Naive thymus-derived CD8-positive, alpha-beta T cell (primary cell): Measurements from ENCODE around the gene FLYWCH2. TPM values are rescaled to one million over a fixed set of nuclear protein-coding genes. Genes with fewer than 3 reads are reported as not detected.

Source experiments
- ATAC-seq, 2 donors: fragments of 150-1000 bp; cut with Tn5 transposase in 1 of 2; sonication (Bioruptor Pico), chemical (Tn5 transposase) in 1 of 2; 1 replicate in 1 of 2; 2 replicates in 1 of 2; pipeline ENCODE4 v1.10.0; 2021; ENCODE audit warnings: mild to moderate bottlenecking in 2 of 2, moderate library complexity in 2 of 2
- POLR2A ChIA-PET: fragments of 350-600 bp; sonication (Branson Sonifier 250); formaldehyde crosslinking; loops from one replicate; lab custom pipeline; 2021; ENCODE audit warnings: antibody characterized with exemption; lab: Charles Lee
- DNase-seq, 10 donors: peaks; one replicate each; pipeline versions ENCODE4 v3.0.0 to v3.0.0-alpha.2; 2020 to 2022
- H3K27ac Mint-ChIP-seq, 10 donors: one replicate each; pipeline ENCODE4 v1.8.0; 2020 to 2022; ENCODE audit warnings: mild to moderate bottlenecking in 10 of 10, mixed read lengths in 10 of 10, moderate library complexity in 4 of 10, inconsistent platforms in 1 of 10
- H3K27me3 Mint-ChIP-seq, 5 donors: one replicate each; pipeline ENCODE4 v1.8.0; 2021 to 2022; ENCODE audit warnings: mixed read lengths in 5 of 5
- H3K36me3 Mint-ChIP-seq, 3 donors: one replicate each; pipeline ENCODE4 v1.8.0; 2020 to 2022; ENCODE audit warnings: mixed read lengths in 3 of 3, mild to moderate bottlenecking in 2 of 3, inconsistent platforms in 1 of 3
- H3K4me1 Mint-ChIP-seq, 4 donors: one replicate each; pipeline ENCODE4 v1.8.0; 2021 to 2022; ENCODE audit warnings: mixed read lengths in 4 of 4
- H3K4me3 Mint-ChIP-seq, 10 donors: one replicate each; pipeline ENCODE4 v1.8.0; 2020 to 2022; ENCODE audit warnings: mild to moderate bottlenecking in 10 of 10, mixed read lengths in 10 of 10, moderate library complexity in 6 of 10, inconsistent platforms in 1 of 10
- H3K9me3 Mint-ChIP-seq, 9 donors: one replicate each; pipeline ENCODE4 v1.8.0; 2020 to 2022; ENCODE audit warnings: mixed read lengths in 9 of 9, mild to moderate bottlenecking in 3 of 9, inconsistent platforms in 1 of 9, moderate library complexity in 1 of 9
- polyA plus RNA-seq, 3 donors: library from polyadenylated mRNA; unstranded; fragments of 300-500 nt; fragmentation: Illumina TruSeq; gene quantifications; one replicate each; pipeline ENCODE4 v1.2.3, GENCODE V29; 2021
- total RNA-seq, 8 experiments: library from RNA in 2 of 8; stranded (reverse) in 2 of 8; gene quantifications; one replicate each; pipeline ENCODE4 v1.2.3 and lab custom pipeline; 2021 to 2026

The FLYWCH2 gene
- total and polyA plus RNA-seq, 5 experiments from 2014 or later = 18.0 to 28.8 (median 26.0) TPM

- peaks cover 0 to 2% (median under 1%) of the 10 kb centered on the region in 5 donors for H3K27me3 Mint-ChIP-seq
- peak overlapping the region; percentile 22 to 82 (median 69) for H3K4me3 Mint-ChIP-seq
- H3K4me1 Mint-ChIP-seq = peaks cover 11 to 62% (median 56%) of the 10 kb centered on the region in 4 donors
These were observed 40.5 kb upstream of the FLYWCH2 start for GRCh38 chr16:2842340-2843000.

DNA sequence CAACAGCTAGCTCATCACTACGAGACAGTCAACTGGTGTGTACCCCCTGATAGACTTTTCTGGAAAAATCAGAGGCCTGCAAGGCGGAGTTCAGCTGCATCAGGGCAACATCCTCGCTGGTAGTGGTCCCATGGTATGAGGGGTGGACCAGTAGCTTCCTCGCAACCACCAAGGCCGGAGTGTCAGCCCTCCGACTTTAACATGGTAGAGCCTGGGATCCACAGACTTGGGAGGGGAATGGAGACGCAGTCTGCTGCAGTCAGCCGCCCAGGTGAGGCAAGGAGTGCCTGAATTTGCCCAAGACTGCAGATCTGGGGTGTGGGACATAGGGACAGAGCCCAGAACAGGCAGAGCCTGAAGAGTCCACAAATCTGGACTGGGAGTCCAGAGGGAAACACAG lies 39.5 kb upstream of the FLYWCH2 start:
- POLR2A ChIA-PET = interaction anchor here (1.0 kb wide), 1 partner anchor 39 kb away, joined by 3 read pairs; the partner anchor contains the start of gene FLYWCH2
- Mint-ChIP-seq H3K27me3 (peaks cover 0 to 1% (median 0%) of the 10 kb centered on the region in 5 donors), H3K27ac (peak overlapping the region in 8 of 10 donors; percentile 11 to 90 (median 79)), H3K4me3 (no peak overlapping the region), H3K36me3 (no peaks in the 10 kb centered on the region), H3K4me1 (peaks cover 7 to 54% (median 49%) of the 10 kb centered on the region in 4 donors), H3K9me3 (peaks cover 0 to 2% (median 0%) of the 10 kb centered on the region in 9 donors)
- ATAC-seq (no peak), DNase-seq (no peak)

More at GRCh38 chr16:2842340-2843000, 40.5 kb upstream of the FLYWCH2 start:
- DNase-seq (peak in 9 of 10 donors; percentile 53 to 77 (median 62)), ATAC-seq (peak; percentile 53 to 80)
- Mint-ChIP-seq H3K36me3 (no peaks in the 10 kb centered on the region), H3K27ac (peak overlapping the region; percentile 86 to 96 (median 94)), H3K9me3 (no peaks in the 10 kb centered on the region)
- POLR2A ChIA-PET = interaction anchor here (1.0 to 1.4 kb wide), 3 partner anchors 26 to 65 kb away, joined by 3 to 9 read pairs (median 5); partner anchors contain the start of gene FLYWCH2

GRCh38 chr16:2845116-2845515 lies 37.9 kb upstream of the FLYWCH2 start:
- peaks cover 1 to 17% (median 6%) of the 10 kb centered on the region in 5 donors for H3K27me3 Mint-ChIP-seq
- ATAC-seq (no peak), DNase-seq (no peak)
- no peak overlapping the region for H3K4me3 Mint-ChIP-seq
- H3K27ac Mint-ChIP-seq = peak overlapping the region in 5 of 10 donors; percentile 32 to 75 (median 58)
- H3K36me3 Mint-ChIP-seq = no peaks in the 10 kb centered on the region
- POLR2A ChIA-PET = interaction anchor here (1.3 kb wide), 1 partner anchor 23 kb away, joined by 5 read pairs; no protein-coding TSS in a partner anchor
- H3K9me3 Mint-ChIP-seq = peaks cover 0 to 2% (median 0%) of the 10 kb centered on the region in 9 donors
- peaks cover 10 to 43% (median 39%) of the 10 kb centered on the region in 4 donors for H3K4me1 Mint-ChIP-seq

DNA sequence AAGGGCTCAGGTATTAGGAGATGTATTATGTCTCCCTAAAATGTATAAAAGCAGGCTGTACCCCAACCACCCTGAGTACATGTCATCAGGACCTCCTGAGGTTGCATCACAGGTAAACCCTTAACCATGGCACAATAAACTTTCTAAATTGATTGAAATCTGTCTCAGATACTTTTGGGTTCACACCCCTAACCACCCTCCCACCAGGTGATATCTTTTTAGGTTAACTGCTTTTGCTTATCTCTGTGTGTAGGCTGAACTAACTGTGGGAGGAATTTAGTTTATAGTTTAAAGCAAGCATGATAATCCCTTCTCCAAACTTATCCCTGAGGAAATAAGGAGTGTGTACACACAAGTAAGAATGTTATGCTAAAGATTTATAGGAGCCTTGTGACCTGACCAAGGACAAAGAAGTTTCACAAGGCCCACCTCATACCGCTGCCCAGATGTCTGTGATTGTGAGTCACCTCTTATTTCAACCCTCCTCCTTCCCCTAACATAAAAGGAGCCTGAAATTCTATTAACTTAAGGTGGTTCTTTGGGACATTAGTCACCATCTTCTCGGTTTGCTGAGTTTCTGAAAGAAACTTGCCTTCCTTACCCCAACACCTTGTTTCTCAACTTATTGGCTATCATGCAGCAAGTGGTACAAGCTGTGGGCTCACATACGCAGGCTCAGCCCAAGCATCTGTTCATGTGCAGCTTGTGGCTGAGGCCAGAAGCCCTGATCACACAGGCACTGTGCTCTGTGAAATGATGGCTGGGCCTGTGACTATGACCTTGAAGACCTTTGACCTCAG lies 36.3 kb upstream of the FLYWCH2 start:
- no peak overlapping the region for H3K4me3 Mint-ChIP-seq
- H3K9me3 Mint-ChIP-seq = peaks cover 0 to 2% (median 0%) of the 10 kb centered on the region in 9 donors
- POLR2A ChIA-PET = no interaction called here
- DNase-seq = no peak
- peaks cover 3 to 19% (median 6%) of the 10 kb centered on the region in 5 donors for H3K27me3 Mint-ChIP-seq
- H3K27ac Mint-ChIP-seq = peak overlapping the region in 6 of 10 donors; percentile 3 to 56 (median 34)
- ATAC-seq = no peak
- peaks cover 10 to 31% (median 26%) of the 10 kb centered on the region in 4 donors for H3K4me1 Mint-ChIP-seq
- H3K36me3 Mint-ChIP-seq = no peaks in the 10 kb centered on the region

DNA sequence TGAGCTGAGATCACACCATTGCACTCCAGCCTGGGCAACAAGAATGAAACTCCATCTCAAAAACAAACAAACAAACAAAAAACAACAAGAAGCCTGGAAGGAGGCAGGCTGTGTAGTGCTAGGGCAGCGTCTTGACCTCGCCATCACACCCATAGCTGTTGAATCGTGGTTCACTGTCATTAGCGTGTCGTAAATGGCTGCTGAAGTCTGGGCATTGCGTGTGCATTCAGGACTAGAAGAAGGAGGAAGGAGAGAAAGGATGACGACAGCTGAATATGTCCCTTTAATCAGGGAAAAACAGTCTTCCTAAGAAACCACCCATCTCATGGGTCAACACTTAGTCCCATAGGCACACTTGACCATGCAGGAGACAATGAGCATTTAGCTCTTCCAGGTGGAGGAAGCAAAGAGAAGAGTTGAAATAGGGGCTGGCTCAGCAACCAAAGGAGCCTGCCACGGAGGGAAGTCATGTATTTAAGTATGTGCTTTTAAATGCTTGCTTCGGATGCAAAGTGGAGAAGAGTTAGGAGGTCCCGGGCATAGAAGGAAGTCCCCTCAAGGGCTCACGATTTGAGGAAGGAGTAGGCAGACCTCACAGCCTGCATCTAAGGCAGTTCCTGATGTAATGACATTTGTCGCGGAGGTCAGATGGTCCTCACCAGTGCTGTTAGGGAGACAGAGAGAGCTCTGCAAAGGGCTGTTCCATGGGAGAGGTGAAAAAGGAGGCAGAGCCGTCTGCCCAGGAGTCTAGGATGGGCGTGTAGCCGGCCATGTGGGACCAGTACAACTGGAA lies 33.9 kb upstream of the FLYWCH2 start:
- Mint-ChIP-seq H3K27me3 (peaks cover 3 to 19% (median 6%) of the 10 kb centered on the region in 5 donors), H3K27ac (no peak overlapping the region), H3K9me3 (peaks cover 0 to 4% (median 2%) of the 10 kb centered on the region in 9 donors), H3K4me1 (peaks cover 4 to 17% (median 9%) of the 10 kb centered on the region in 4 donors), H3K4me3 (no peak overlapping the region), H3K36me3 (peaks cover 0 to 1% (median 0%) of the 10 kb centered on the region in 3 donors)
- POLR2A ChIA-PET = no interaction called here
- ATAC-seq = no peak
- no peak for DNase-seq

GRCh38 chr16:2852003-2852730 lies 30.8 kb upstream of the FLYWCH2 start:
- POLR2A ChIA-PET = interaction anchor here (1.0 kb wide), 1 partner anchor 13 kb away, joined by 4 read pairs; no protein-coding TSS in a partner anchor
- Mint-ChIP-seq H3K36me3 (peaks cover 0 to 8% (median 3%) of the 10 kb centered on the region in 3 donors), H3K9me3 (peaks cover 0 to 13% (median 9%) of the 10 kb centered on the region in 9 donors), H3K4me3 (no peak overlapping the region), H3K27ac (no peak overlapping the region), H3K27me3 (peaks cover 3 to 19% (median 6%) of the 10 kb centered on the region in 5 donors), H3K4me1 (peaks cover 0 to 7% (median 3%) of the 10 kb centered on the region in 4 donors)
- DNase-seq (no peak), ATAC-seq (no peak)

- Mint-ChIP-seq H3K4me3 (no peak overlapping the region), H3K9me3 (peaks cover 0 to 13% (median 9%) of the 10 kb centered on the region in 9 donors), H3K36me3 (peaks cover 0 to 8% (median 3%) of the 10 kb centered on the region in 3 donors), H3K27ac (no peak overlapping the region), H3K4me1 (peaks cover 4 to 13% (median 6%) of the 10 kb centered on the region in 4 donors), H3K27me3 (peaks cover 3 to 26% (median 10%) of the 10 kb centered on the region in 5 donors)
- ATAC-seq (no peak), DNase-seq (no peak)
- POLR2A ChIA-PET = interaction anchor here (0.5 to 1.0 kb wide), 3 partner anchors 14 to 171 kb away, joined by 3 to 7 read pairs (median 4); no protein-coding TSS in a partner anchor
These were observed 30.1 kb upstream of the FLYWCH2 start for GRCh38 chr16:2852731-2853507.

DNA sequence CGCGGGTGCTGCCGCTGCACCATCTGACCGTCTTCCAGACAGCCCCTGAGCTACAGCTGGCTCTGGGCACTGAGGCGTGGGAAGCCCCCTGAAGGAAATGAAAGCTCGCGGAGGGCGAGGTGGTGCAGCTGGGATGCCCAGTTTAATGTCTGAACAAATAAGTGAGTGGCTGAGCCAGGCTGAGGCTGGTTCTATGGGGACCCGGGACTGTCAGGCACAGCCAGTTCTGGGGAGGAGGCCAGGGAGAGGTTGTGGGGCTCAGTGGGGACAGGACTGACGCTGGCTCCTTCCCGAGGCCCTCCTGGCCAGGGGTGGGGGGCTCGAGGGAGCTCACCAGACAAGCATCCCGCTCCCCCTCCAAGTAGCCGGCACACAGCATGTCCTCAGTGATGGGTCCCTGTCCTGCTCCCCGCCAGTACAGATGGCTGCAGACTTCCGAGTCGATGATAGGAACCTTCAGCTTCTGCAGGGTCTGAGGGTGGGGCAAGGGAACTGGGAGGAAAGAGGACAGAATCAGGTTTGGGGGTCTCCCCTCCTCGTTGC lies 29.4 kb upstream of the FLYWCH2 start:
- DNase-seq (no peak), ATAC-seq (no peak)
- Mint-ChIP-seq H3K9me3 (peaks cover 0 to 13% (median 9%) of the 10 kb centered on the region in 9 donors), H3K36me3 (peaks cover 0 to 8% (median 3%) of the 10 kb centered on the region in 3 donors), H3K4me1 (peaks cover 4 to 18% (median 6%) of the 10 kb centered on the region in 4 donors), H3K27me3 (peaks cover 3 to 27% (median 10%) of the 10 kb centered on the region in 5 donors), H3K27ac (no peak overlapping the region), H3K4me3 (peak overlapping the region in 1 of 10 donors; percentile 20)
- POLR2A ChIA-PET = interaction anchor here (0.5 to 0.6 kb wide), 2 partner anchors 40 to 172 kb away, joined by 3 to 7 read pairs; no protein-coding TSS in a partner anchor

- peaks cover 0 to 13% (median 9%) of the 10 kb centered on the region in 9 donors for H3K9me3 Mint-ChIP-seq
- H3K27me3 Mint-ChIP-seq = peaks cover 3 to 16% (median 4%) of the 10 kb centered on the region in 5 donors
- no peak overlapping the region for H3K27ac Mint-ChIP-seq
- H3K4me3 Mint-ChIP-seq = no peak overlapping the region
- H3K4me1 Mint-ChIP-seq = peaks cover 3 to 18% (median 6%) of the 10 kb centered on the region in 4 donors
- ATAC-seq (no peak), DNase-seq (no peak)
- H3K36me3 Mint-ChIP-seq = peaks cover 0 to 8% (median 3%) of the 10 kb centered on the region in 3 donors
- POLR2A ChIA-PET = no interaction called here
These were observed 28.2 kb upstream of the FLYWCH2 start for GRCh38 chr16:2854700-2855309.

- Mint-ChIP-seq H3K4me1 (peaks cover 3 to 18% (median 6%) of the 10 kb centered on the region in 4 donors), H3K27me3 (peaks cover 3 to 18% (median 7%) of the 10 kb centered on the region in 5 donors), H3K27ac (peak overlapping the region in 2 of 10 donors; percentile 48 to 71), H3K9me3 (peaks cover 0 to 13% (median 9%) of the 10 kb centered on the region in 9 donors), H3K36me3 (peaks cover 0 to 8% (median 3%) of the 10 kb centered on the region in 3 donors), H3K4me3 (peak overlapping the region in 1 of 10 donors; percentile 8)
- DNase-seq (no peak), ATAC-seq (no peak)
- POLR2A ChIA-PET = no interaction called here
These were observed 27.5 kb upstream of the FLYWCH2 start for GRCh38 chr16:2855536-2855935.
